Trophoblast cell (in vitro differentiated cells and primary cell): ENCODE measurements around the gene PCNX1.

Source experiments
- DNase-seq, 2 donors: peaks; one replicate each; pipeline ENCODE4 v3.0.0-alpha.2; 2016
- H2AFZ ChIP-seq: 2 replicates; pipeline ENCODE4 v1.6.1; 2013; ENCODE audit warnings: low read length, moderate library complexity, mild to moderate bottlenecking; ENCODE audit not compliant: insufficient read depth, poor library complexity
- H2AK5ac ChIP-seq: 2 replicates; pipeline ENCODE4 v1.6.1; 2013; ENCODE audit warnings: mild to moderate bottlenecking, low read length
- H2BK120ac ChIP-seq: 2 replicates; pipeline ENCODE4 v1.6.1; 2013; ENCODE audit warnings: low read length, mild to moderate bottlenecking, moderate library complexity; ENCODE audit not compliant: insufficient read depth, poor library complexity
- H2BK12ac ChIP-seq: 2 replicates; pipeline ENCODE4 v1.6.1; 2013; ENCODE audit warnings: mild to moderate bottlenecking, low read length, moderate library complexity
- H2BK5ac ChIP-seq: 2 replicates; pipeline ENCODE4 v1.6.1; 2013; ENCODE audit warnings: low read length, low read depth, moderate library complexity, mild to moderate bottlenecking; ENCODE audit not compliant: poor library complexity
- H3K14ac ChIP-seq: 2 replicates; pipeline ENCODE4 v1.6.1; 2013; ENCODE audit warnings: mild to moderate bottlenecking, low read length
- H3K18ac ChIP-seq: 2 replicates; pipeline ENCODE4 v1.6.1; 2013; ENCODE audit warnings: mild to moderate bottlenecking, low read length
- H3K23ac ChIP-seq: 2 replicates; pipeline ENCODE4 v1.6.1; 2013; ENCODE audit warnings: low read length
- H3K27ac ChIP-seq: 2 replicates; pipeline ENCODE4 v1.5.1; 2013; ENCODE audit warnings: low read depth, mild to moderate bottlenecking, inconsistent platforms, low read length, moderate library complexity
- H3K27me3 ChIP-seq: 2 replicates; pipeline ENCODE4 v1.6.1; 2013; ENCODE audit warnings: inconsistent platforms, mild to moderate bottlenecking, low read length, moderate library complexity; ENCODE audit not compliant: insufficient read depth
- H3K36me3 ChIP-seq, 2 experiments: 1 replicate in 1 of 2; 2 replicates in 1 of 2; pipeline ENCODE4 v1.6.1; 2013; ENCODE audit warnings: low read length in 2 of 2, mild to moderate bottlenecking in 2 of 2, moderate library complexity in 1 of 2; ENCODE audit not compliant: insufficient read depth in 2 of 2, control insufficient read depth in 1 of 2
- H3K4ac ChIP-seq: 2 replicates; pipeline ENCODE4 v1.6.1; 2013; ENCODE audit warnings: low read depth, mild to moderate bottlenecking, low read length, moderate library complexity
- H3K4me1 ChIP-seq, 2 experiments: 1 replicate in 1 of 2; 2 replicates in 1 of 2; pipeline ENCODE4 v1.6.1; 2013; ENCODE audit warnings: low read length in 2 of 2, mild to moderate bottlenecking in 2 of 2, moderate library complexity in 1 of 2; ENCODE audit not compliant: insufficient read depth in 2 of 2, control insufficient read depth in 1 of 2
- H3K4me2 ChIP-seq: 2 replicates; pipeline ENCODE4 v1.6.1; 2013; ENCODE audit warnings: inconsistent platforms, mild to moderate bottlenecking, low read length, moderate library complexity
- H3K4me3 ChIP-seq: 2 replicates; pipeline ENCODE4 v1.5.1; 2013; ENCODE audit warnings: mild to moderate bottlenecking, low read depth, low read length, inconsistent platforms
- H3K79me1 ChIP-seq: one replicate; pipeline ENCODE4 v1.6.1; 2013; ENCODE audit warnings: low read length
- H3K79me2 ChIP-seq: 2 replicates; pipeline ENCODE4 v1.6.1; 2013; ENCODE audit warnings: low read length, mild to moderate bottlenecking; ENCODE audit not compliant: control insufficient read depth, insufficient read depth, poor library complexity
- H3K9ac ChIP-seq: 2 replicates; pipeline ENCODE4 v1.6.1; 2013; ENCODE audit warnings: mild to moderate bottlenecking, low read length
- H3K9me3 ChIP-seq: 2 replicates; pipeline ENCODE4 v1.6.1; 2013; ENCODE audit warnings: low read depth, mild to moderate bottlenecking, control low read depth, inconsistent platforms, low read length; ENCODE audit not compliant: insufficient read depth
- H4K12ac ChIP-seq: 2 replicates; pipeline ENCODE4 v1.6.1; 2013; ENCODE audit warnings: low read depth, mild to moderate bottlenecking, low read length, moderate library complexity
- H4K8ac ChIP-seq: 2 replicates; pipeline ENCODE4 v1.6.1; 2013; ENCODE audit warnings: low read depth, mild to moderate bottlenecking, low read length, moderate library complexity
- H4K91ac ChIP-seq: one replicate; pipeline ENCODE4 v1.6.1; 2013; ENCODE audit warnings: low read depth, mild to moderate bottlenecking, low read length, moderate library complexity
- WGBS: extraction: QIAGEN DNeasy Blood & Tissue Kit; methylation state at CpG from one replicate; pipeline ENCODE4 v1.1.7; 2013; ENCODE audit warnings: missing lambda C conversion rate; ENCODE audit not compliant: insufficient read length, insufficient coverage; ENCODE audit errors: extremely low coverage; 5-methylcytosine and 5-hydroxymethylcytosine counted together

PCNX1 gene

DNA sequence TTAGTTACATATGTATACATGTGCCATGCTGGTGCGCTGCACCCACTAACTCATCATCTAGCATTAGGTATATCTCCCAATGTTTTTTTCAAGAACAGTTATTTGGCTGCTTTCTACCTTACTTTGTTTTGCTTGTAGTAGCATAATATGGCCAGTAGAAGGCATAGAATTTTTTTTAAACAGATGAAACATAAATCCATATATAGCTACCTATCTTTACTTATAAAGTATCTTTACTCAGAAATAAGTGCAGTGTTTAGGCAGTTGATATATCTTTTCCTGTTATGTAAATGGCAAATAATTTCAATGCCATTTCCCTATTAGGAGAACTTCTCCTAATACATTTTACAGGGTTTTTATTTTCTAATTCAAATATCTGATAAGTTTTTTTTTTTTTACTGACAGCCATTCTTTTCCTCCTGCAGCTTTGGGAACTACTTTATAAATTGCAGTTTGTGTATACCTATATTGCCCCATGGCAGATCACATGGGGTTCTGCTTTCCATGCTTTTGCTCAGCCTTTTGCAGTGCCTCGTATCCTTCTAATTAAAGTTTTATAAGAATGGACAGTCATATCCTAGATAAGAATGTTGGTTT is 143.1 kb downstream of the PCNX1 start:
- Histone ChIP-seq H3K23ac (no peak overlapping the region), H2BK5ac (no peak overlapping the region), H2BK120ac (no peak overlapping the region), H3K79me1 (no peaks in the 10 kb centered on the region), H2AFZ (no peak overlapping the region), H3K9ac (no peak overlapping the region), H3K4me2 (no peak overlapping the region), H3K27me3 (no peaks in the 10 kb centered on the region), H4K91ac (no peak overlapping the region), H3K36me3 (peaks cover 8 to 11% of the 10 kb centered on the region in 2 experiments), H2AK5ac (no peak overlapping the region), H3K4ac (no peak overlapping the region), H4K12ac (no peak overlapping the region), H3K14ac (no peak overlapping the region), H4K8ac (no peak overlapping the region), H2BK12ac (no peak overlapping the region), H3K18ac (no peak overlapping the region), H3K4me3 (no peak overlapping the region), H3K4me1 (no peaks in the 10 kb centered on the region), H3K79me2 (no peaks in the 10 kb centered on the region), H3K27ac (no peak overlapping the region), H3K9me3 (no peaks in the 10 kb centered on the region)
- DNase-seq: peak in 1 of 2 donors; percentile 34
- WGBS: no CpG with 5 or more reads among the region's 2 CpGs

DNA sequence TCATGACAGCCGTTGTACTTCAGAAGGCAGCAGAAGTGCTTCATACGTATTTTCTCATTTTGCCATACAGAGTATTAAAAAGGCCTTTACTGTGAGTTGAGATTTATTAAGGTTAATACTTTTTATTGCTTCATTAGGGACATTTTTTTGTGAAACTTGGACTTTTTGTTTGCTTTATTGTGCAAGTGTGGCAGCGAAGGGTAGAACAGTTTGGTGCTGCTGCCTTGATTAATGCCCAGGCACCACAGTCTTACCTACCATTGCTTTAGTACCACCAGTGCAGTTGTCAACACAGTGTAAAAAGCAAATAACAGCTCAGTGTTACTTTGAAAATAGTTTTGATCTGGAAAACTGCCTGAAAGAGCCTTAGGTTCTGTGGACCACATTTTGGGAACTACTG is 147.4 kb downstream of the PCNX1 start:
- H3K4me2 ChIP-seq: no peak overlapping the region
- H2BK120ac ChIP-seq: no peak overlapping the region
- H2AK5ac ChIP-seq: no peak overlapping the region
- H3K9me3 ChIP-seq: no peaks in the 10 kb centered on the region
- no peak for DNase-seq
- no peak overlapping the region for H3K27ac ChIP-seq
- no peaks in the 10 kb centered on the region for H3K4me1 ChIP-seq
- no peak overlapping the region for H2BK5ac ChIP-seq
- H4K91ac ChIP-seq: no peak overlapping the region
- H2AFZ ChIP-seq: no peak overlapping the region
- no peak overlapping the region for H3K14ac ChIP-seq
- no peak overlapping the region for H3K4ac ChIP-seq
- no peaks in the 10 kb centered on the region for H3K79me2 ChIP-seq
- no CpG with 5 or more reads among the region's 3 CpGs for WGBS
- peaks cover 12 to 15% of the 10 kb centered on the region in 2 experiments for H3K36me3 ChIP-seq
- H3K23ac ChIP-seq: no peak overlapping the region
- H3K4me3 ChIP-seq: no peak overlapping the region
- H3K9ac ChIP-seq: no peak overlapping the region
- no peak overlapping the region for H4K12ac ChIP-seq
- H2BK12ac ChIP-seq: no peak overlapping the region
- H3K79me1 ChIP-seq: no peaks in the 10 kb centered on the region
- H3K18ac ChIP-seq: no peak overlapping the region
- no peaks in the 10 kb centered on the region for H3K27me3 ChIP-seq
- no peak overlapping the region for H4K8ac ChIP-seq

DNA sequence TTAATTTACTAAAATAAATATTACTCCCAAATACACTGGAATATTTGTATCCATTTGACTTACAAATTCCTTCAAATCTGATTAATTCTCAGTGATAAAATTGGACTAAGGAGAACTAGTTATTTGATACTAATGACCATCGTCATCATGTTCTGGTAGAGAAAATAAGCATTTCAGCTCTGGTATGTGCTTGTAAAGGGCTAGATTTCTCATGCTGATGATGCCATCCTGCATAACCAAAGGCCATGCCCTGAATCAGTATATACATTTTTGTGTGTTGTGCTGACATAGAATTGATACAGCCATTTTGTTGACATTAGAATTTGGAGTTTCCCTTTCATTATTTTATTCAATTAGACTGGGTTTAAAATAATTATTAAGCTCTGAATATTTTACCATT is 148.9 kb downstream of the PCNX1 start:
- Histone ChIP-seq H2BK12ac (no peak overlapping the region), H4K91ac (no peak overlapping the region)
- no CpG with 5 or more reads among the region's 1 CpG for WGBS

DNA sequence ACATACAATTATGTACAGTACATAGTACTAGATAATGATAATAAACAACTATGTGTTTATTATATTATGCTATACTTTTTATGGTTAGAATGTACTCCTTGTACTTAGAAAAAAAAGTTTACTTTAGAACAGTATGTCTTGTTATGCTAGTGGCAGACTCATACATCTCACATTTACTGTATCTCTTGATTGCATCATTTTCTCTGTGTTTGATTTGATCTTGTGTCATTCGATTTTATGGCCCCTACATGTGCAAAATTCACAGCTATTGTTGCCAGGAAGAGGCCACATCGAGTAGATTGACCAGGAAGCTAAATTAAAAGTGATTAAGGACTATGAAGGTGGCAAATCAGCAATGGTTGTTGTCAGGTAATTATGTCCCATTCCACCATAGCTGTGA is 153.0 kb downstream of the PCNX1 start:
- no CpG with 5 or more reads among the region's 2 CpGs for WGBS
- Histone ChIP-seq H3K23ac (no peak overlapping the region), H3K27ac (no peak overlapping the region), H3K14ac (no peak overlapping the region), H3K27me3 (no peaks in the 10 kb centered on the region), H3K79me1 (no peaks in the 10 kb centered on the region), H3K9ac (no peak overlapping the region), H3K4ac (no peak overlapping the region), H4K12ac (no peak overlapping the region), H3K9me3 (no peaks in the 10 kb centered on the region), H3K79me2 (no peaks in the 10 kb centered on the region), H2BK12ac (no peak overlapping the region), H3K36me3 (peaks cover 5 to 21% of the 10 kb centered on the region in 2 experiments), H3K18ac (no peak overlapping the region), H2BK5ac (no peak overlapping the region), H2BK120ac (peak overlapping the region; percentile 33), H3K4me3 (no peak overlapping the region), H4K91ac (no peak overlapping the region), H2AK5ac (no peak overlapping the region), H4K8ac (no peak overlapping the region), H3K4me2 (no peak overlapping the region), H2AFZ (no peak overlapping the region), H3K4me1 (peaks cover 0 to 7% of the 10 kb centered on the region in 2 experiments)
- no peak for DNase-seq

More for the DNA sequence above, 148.9 kb downstream of the PCNX1 start:
- no peaks in the 10 kb centered on the region for H3K27me3 ChIP-seq
- H3K4me2 ChIP-seq: no peak overlapping the region
- H3K14ac ChIP-seq: no peak overlapping the region
- no peak overlapping the region for H3K9ac ChIP-seq
- H3K23ac ChIP-seq: no peak overlapping the region
- no peaks in the 10 kb centered on the region for H3K79me2 ChIP-seq
- H3K9me3 ChIP-seq: no peaks in the 10 kb centered on the region
- H2BK120ac ChIP-seq: no peak overlapping the region
- H4K8ac ChIP-seq: no peak overlapping the region
- DNase-seq: no peak
- no peak overlapping the region for H4K12ac ChIP-seq
- H2AFZ ChIP-seq: no peak overlapping the region
- no peak overlapping the region for H3K18ac ChIP-seq
- no peak overlapping the region for H2AK5ac ChIP-seq
- H3K79me1 ChIP-seq: no peaks in the 10 kb centered on the region
- no peak overlapping the region for H3K4me3 ChIP-seq
- no peak overlapping the region for H3K27ac ChIP-seq
- H3K36me3 ChIP-seq: peaks cover 12 to 22% of the 10 kb centered on the region in 2 experiments
- H2BK5ac ChIP-seq: no peak overlapping the region
- H3K4me1 ChIP-seq: peaks cover 0 to 2% of the 10 kb centered on the region in 2 experiments
- no peak overlapping the region for H3K4ac ChIP-seq
